H9 (cell line): ENCODE data around the gene LYST. TPM values are rescaled to one million over a fixed set of nuclear protein-coding genes. Genes with fewer than 3 reads are reported as not detected.

Experiments
- DNase-seq: peaks from one replicate; pipeline ENCODE4 v3.0.0-alpha.2; 2017
- H2AFZ ChIP-seq: one replicate; pipeline ENCODE4 v1.6.1; 2013; ENCODE audit warnings: mild to moderate bottlenecking, low read length, control low read depth, moderate library complexity
- H2AK5ac ChIP-seq: 2 replicates; pipeline ENCODE4 v1.6.1; 2013; ENCODE audit warnings: low read length, control low read depth, mixed read lengths; ENCODE audit not compliant: insufficient read length
- H2BK120ac ChIP-seq: one replicate; pipeline ENCODE4 v1.6.1; 2013; ENCODE audit warnings: low read depth, mild to moderate bottlenecking, low read length, control low read depth, inconsistent platforms; ENCODE audit not compliant: poor library complexity, severe bottlenecking
- H2BK12ac ChIP-seq: 2 replicates; pipeline ENCODE4 v1.6.1; 2013; ENCODE audit warnings: low read length, control low read depth, mixed read lengths, low read depth; ENCODE audit not compliant: insufficient read length
- H2BK15ac ChIP-seq: 2 replicates; pipeline ENCODE4 v1.6.1; 2013; ENCODE audit warnings: low read depth, low read length, control low read depth
- H2BK20ac ChIP-seq: one replicate; pipeline ENCODE4 v1.6.1; 2013; ENCODE audit warnings: low read depth, mild to moderate bottlenecking, low read length, control low read depth, inconsistent platforms; ENCODE audit not compliant: poor library complexity, severe bottlenecking
- H2BK5ac ChIP-seq: 2 replicates; pipeline ENCODE4 v1.6.1; 2013; ENCODE audit warnings: low read length, control low read depth, mixed read lengths; ENCODE audit not compliant: insufficient read length
- H3K14ac ChIP-seq: 2 replicates; pipeline ENCODE4 v1.6.1; 2013; ENCODE audit warnings: low read length, control low read depth; ENCODE audit not compliant: insufficient read depth
- H3K18ac ChIP-seq: 2 replicates; pipeline ENCODE4 v1.6.1; 2013; ENCODE audit warnings: low read depth, mild to moderate bottlenecking, mixed read lengths, low read length, control low read depth; ENCODE audit not compliant: insufficient read length
- H3K23ac ChIP-seq: 2 replicates; pipeline ENCODE4 v1.6.1; 2013; ENCODE audit warnings: low read length, control low read depth, mixed read lengths, low read depth; ENCODE audit not compliant: insufficient read length
- H3K23me2 ChIP-seq: 2 replicates; pipeline ENCODE4 v1.6.1; 2013; ENCODE audit warnings: low read depth, mild to moderate bottlenecking, mixed read lengths, low read length, control low read depth; ENCODE audit not compliant: insufficient read length, poor library complexity, severe bottlenecking
- H3K27ac ChIP-seq: 2 replicates; pipeline ENCODE4 v1.5.1; 2013; ENCODE audit warnings: low read length, control low read depth, mixed read lengths, low read depth; ENCODE audit not compliant: insufficient read length
- H3K27me3 ChIP-seq: 2 replicates; pipeline ENCODE4 v1.6.1; 2013; ENCODE audit warnings: low read length, control low read depth, inconsistent platforms; ENCODE audit not compliant: insufficient read depth
- H3K4ac ChIP-seq: 2 replicates; pipeline ENCODE4 v1.6.1; 2013; ENCODE audit warnings: low read depth, mild to moderate bottlenecking, control low read depth, inconsistent platforms, low read length, moderate library complexity
- H3K4me1 ChIP-seq: 2 replicates; pipeline ENCODE4 v1.6.1; 2013; ENCODE audit warnings: low read length, control low read depth, inconsistent platforms; ENCODE audit not compliant: insufficient read depth
- H3K4me2 ChIP-seq: 2 replicates; pipeline ENCODE4 v1.6.1; 2013; ENCODE audit warnings: low read length, control low read depth, mixed read lengths; ENCODE audit not compliant: insufficient read length, insufficient read depth
- H3K56ac ChIP-seq: 2 replicates; pipeline ENCODE4 v1.6.1; 2013; ENCODE audit warnings: low read depth, mild to moderate bottlenecking, mixed read lengths, low read length, control low read depth; ENCODE audit not compliant: insufficient read length
- H3K79me1 ChIP-seq: 2 replicates; pipeline ENCODE4 v1.6.1; 2013; ENCODE audit warnings: low read depth, mild to moderate bottlenecking, moderate library complexity, low read length, control low read depth, inconsistent platforms; ENCODE audit not compliant: insufficient read depth, poor library complexity, severe bottlenecking
- H3K79me2 ChIP-seq: 2 replicates; pipeline ENCODE4 v1.6.1; 2013; ENCODE audit warnings: low read length, control low read depth, inconsistent platforms; ENCODE audit not compliant: insufficient read depth
- H3K9ac ChIP-seq: 2 replicates; pipeline ENCODE4 v1.6.1; 2013; ENCODE audit warnings: low read length, control low read depth, mixed read lengths; ENCODE audit not compliant: insufficient read length; ENCODE audit errors: extremely low read depth
- H3K9me3 ChIP-seq: one replicate; pipeline ENCODE4 v1.6.1; 2013; ENCODE audit warnings: low read depth, low read length, inconsistent platforms; ENCODE audit not compliant: control insufficient read depth
- H3T11ph ChIP-seq: one replicate; pipeline ENCODE4 v1.6.1; 2013; ENCODE audit warnings: mild to moderate bottlenecking, low read length, control low read depth, inconsistent platforms
- H4K20me1 ChIP-seq: one replicate; pipeline ENCODE4 v1.6.1; 2013; ENCODE audit not compliant: control insufficient read depth, insufficient read length, insufficient read depth
- H4K5ac ChIP-seq: 2 replicates; pipeline ENCODE4 v1.6.1; 2013; ENCODE audit warnings: low read depth, mild to moderate bottlenecking, mixed read lengths, low read length, control low read depth; ENCODE audit not compliant: insufficient read length
- H4K8ac ChIP-seq: replicated peaks from 2 replicates; pipeline ENCODE4 v1.6.1; 2013; ENCODE audit warnings: low read length, control low read depth, mixed read lengths, low read depth; ENCODE audit not compliant: insufficient read length
- H4K91ac ChIP-seq: 2 replicates; pipeline ENCODE4 v1.6.1; 2013; ENCODE audit warnings: low read depth, mild to moderate bottlenecking, moderate library complexity, mixed read lengths, low read length, control low read depth; ENCODE audit not compliant: insufficient read length
- H3K27ac Mint-ChIP-seq, 3 experiments: 2 replicates in 2 of 3; 3 replicates in 1 of 3; pipeline ENCODE4 v1.8.0; 2020 to 2021; ENCODE audit warnings: mixed read lengths in 3 of 3, mild to moderate bottlenecking in 1 of 3, moderate library complexity in 1 of 3
- H3K27me3 Mint-ChIP-seq: 2 replicates; pipeline ENCODE4 v1.8.0; 2021; ENCODE audit warnings: low read depth, mild to moderate bottlenecking, moderate library complexity, mixed read lengths
- H3K36me3 Mint-ChIP-seq, 3 experiments: 2 replicates in 2 of 3; 3 replicates in 1 of 3; pipeline ENCODE4 v1.8.0; 2020 to 2021; ENCODE audit warnings: low read depth in 3 of 3, mixed read lengths in 3 of 3; ENCODE audit not compliant: insufficient read depth in 1 of 3
- H3K4me1 Mint-ChIP-seq, 2 experiments: 2 replicates each; pipeline ENCODE4 v1.8.0; 2020; ENCODE audit warnings: mixed read lengths in 2 of 2
- H3K4me3 Mint-ChIP-seq, 2 experiments: 2 replicates in 1 of 2; 3 replicates in 1 of 2; pipeline ENCODE4 v1.8.0; 2020 to 2021; ENCODE audit warnings: mild to moderate bottlenecking in 2 of 2, mixed read lengths in 2 of 2, moderate library complexity in 1 of 2
- H3K9me3 Mint-ChIP-seq, 2 experiments: 2 replicates in 1 of 2; 3 replicates in 1 of 2; pipeline ENCODE4 v1.8.0; 2020; ENCODE audit warnings: mild to moderate bottlenecking in 2 of 2, mixed read lengths in 2 of 2, moderate library complexity in 1 of 2
- WGBS: extraction: QIAGEN DNeasy Blood & Tissue Kit; methylation state at CpG from one replicate; pipeline ENCODE4 v1.1.7; 2013; ENCODE audit warnings: missing lambda C conversion rate, low lambda C conversion rate, mixed read lengths; ENCODE audit not compliant: insufficient read length; ENCODE audit errors: extremely low coverage; 5-methylcytosine and 5-hydroxymethylcytosine counted together
- total RNA-seq: library from RNA; stranded (reverse); gene quantifications from 2 replicates; pipeline ENCODE4 v1.2.1, GENCODE V29; 2021
- TF ChIP-seq, protein P1 (sequence below): fragments of 200-600 bp; sonication (generic); conservative IDR thresholded peaks from 3 replicates; pipeline ENCODE4 v1.8.0; 2021; ENCODE audit warnings: antibody characterized with exemption, mild to moderate bottlenecking

The LYST gene
- total RNA-seq, 1 experiment from 2014 or later, result 0.13 TPM

DNA sequence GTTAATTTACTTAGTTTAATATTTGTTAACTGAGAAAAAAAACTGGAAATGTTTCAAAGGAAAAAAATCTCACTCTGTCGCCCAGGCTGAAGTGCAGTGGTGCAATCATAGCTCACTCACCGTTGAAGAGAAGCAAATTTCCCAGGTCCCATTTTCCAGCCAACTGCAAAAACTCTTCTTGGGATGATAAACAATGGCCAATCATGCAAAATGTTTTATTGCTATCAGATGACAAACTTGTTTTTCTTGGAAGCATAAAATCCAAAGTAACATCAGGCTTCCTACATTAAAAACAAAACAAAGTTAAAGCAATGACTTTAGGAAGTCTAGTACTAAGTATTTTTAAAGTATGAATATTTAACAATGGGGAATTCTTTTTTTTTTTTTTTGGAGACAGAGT, 84.9 kb downstream of the LYST start:
- H3K36me3 Mint-ChIP-seq, result no peaks in the 10 kb centered on the region
- H3K23ac ChIP-seq, result no peak overlapping the region
- DNase-seq, result no peak
- no peak overlapping the region for H3K4me3 Mint-ChIP-seq
- H4K5ac ChIP-seq, result no peak overlapping the region
- H4K20me1 ChIP-seq, result no peaks in the 10 kb centered on the region
- no peak overlapping the region for H3K56ac ChIP-seq
- H3K9me3 Mint-ChIP-seq, result no peaks in the 10 kb centered on the region
- H2BK15ac ChIP-seq, result no peak overlapping the region
- no peaks in the 10 kb centered on the region for H3K23me2 ChIP-seq
- H2BK120ac ChIP-seq, result no peak overlapping the region
- no peak overlapping the region for H3K14ac ChIP-seq
- no peaks in the 10 kb centered on the region for H3K4me1 ChIP-seq
- H4K8ac ChIP-seq, result no peak overlapping the region
- no peak overlapping the region for H3T11ph ChIP-seq
- H3K27ac Mint-ChIP-seq, result no peak overlapping the region
- no peak overlapping the region for H2BK20ac ChIP-seq
- H3K79me2 ChIP-seq, result no peaks in the 10 kb centered on the region
- no peaks in the 10 kb centered on the region for H3K27me3 Mint-ChIP-seq
- H2AFZ ChIP-seq, result no peak overlapping the region
- no peak overlapping the region for H4K91ac ChIP-seq
- H3K18ac ChIP-seq, result no peak overlapping the region
- WGBS, result no CpG with 5 or more reads among the region's 2 CpGs
- no peak overlapping the region for H3K4me2 ChIP-seq
- no peak overlapping the region for H3K4ac ChIP-seq
- H3K9me3 ChIP-seq, result no peaks in the 10 kb centered on the region
- no peaks in the 10 kb centered on the region for H3K27me3 ChIP-seq
- H2BK12ac ChIP-seq, result no peak overlapping the region
- no peak overlapping the region for H2BK5ac ChIP-seq
- no peak overlapping the region for H3K9ac ChIP-seq
- H3K27ac ChIP-seq, result no peak overlapping the region
- no peak overlapping the region for H2AK5ac ChIP-seq
- H3K79me1 ChIP-seq, result no peaks in the 10 kb centered on the region
- TF ChIP-seq, protein P1, sequence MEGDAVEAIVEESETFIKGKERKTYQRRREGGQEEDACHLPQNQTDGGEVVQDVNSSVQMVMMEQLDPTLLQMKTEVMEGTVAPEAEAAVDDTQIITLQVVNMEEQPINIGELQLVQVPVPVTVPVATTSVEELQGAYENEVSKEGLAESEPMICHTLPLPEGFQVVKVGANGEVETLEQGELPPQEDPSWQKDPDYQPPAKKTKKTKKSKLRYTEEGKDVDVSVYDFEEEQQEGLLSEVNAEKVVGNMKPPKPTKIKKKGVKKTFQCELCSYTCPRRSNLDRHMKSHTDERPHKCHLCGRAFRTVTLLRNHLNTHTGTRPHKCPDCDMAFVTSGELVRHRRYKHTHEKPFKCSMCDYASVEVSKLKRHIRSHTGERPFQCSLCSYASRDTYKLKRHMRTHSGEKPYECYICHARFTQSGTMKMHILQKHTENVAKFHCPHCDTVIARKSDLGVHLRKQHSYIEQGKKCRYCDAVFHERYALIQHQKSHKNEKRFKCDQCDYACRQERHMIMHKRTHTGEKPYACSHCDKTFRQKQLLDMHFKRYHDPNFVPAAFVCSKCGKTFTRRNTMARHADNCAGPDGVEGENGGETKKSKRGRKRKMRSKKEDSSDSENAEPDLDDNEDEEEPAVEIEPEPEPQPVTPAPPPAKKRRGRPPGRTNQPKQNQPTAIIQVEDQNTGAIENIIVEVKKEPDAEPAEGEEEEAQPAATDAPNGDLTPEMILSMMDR, result no peak
- H3K4me1 Mint-ChIP-seq, result no peaks in the 10 kb centered on the region
